Measurements from ENCODE around the gene DNAJC5. TPM values are rescaled to one million over a fixed set of nuclear protein-coding genes. Genes with fewer than 3 reads are reported as not detected.
"Not testable (repeated sequence)": the region's sequence is repeated elsewhere in the genome, so short reads cannot be mapped to it uniquely, and the experiment has no call there.

The DNAJC5 gene
- total and polyA plus RNA-seq, 5 donors, result 32.2 to 51.0 (median 49.5) TPM

- H3K27ac ChIP-seq (ENCODE audit: low read length); H3K4me3 ChIP-seq (ENCODE audit: low read length); DNase-seq; H3K4me1 ChIP-seq (ENCODE audit: control insufficient read depth, insufficient read depth, low read length); ATAC-seq; H3K9me3 ChIP-seq (ENCODE audit: control insufficient read depth, low read length); H3K27me3 ChIP-seq (ENCODE audit: control insufficient read depth, insufficient read depth); intact Hi-C loops (cut with DNase I): not testable (repeated sequence)
- 94% methylated on average over 8 of the region's 8 CpGs for WGBS
Observed at GRCh38 chr20:63916371-63916939, 21.5 kb downstream of the DNAJC5 start.

- H3K27ac ChIP-seq (ENCODE audit: low read length), result no peak overlapping the region
- H3K4me3 ChIP-seq (ENCODE audit: low read length), result no peak overlapping the region
- H3K9me3 ChIP-seq (ENCODE audit: control insufficient read depth, low read length), result no peaks in the 10 kb centered on the region
- whole genome bisulfite sequencing, result 92% methylated on average over 11 of the region's 11 CpGs
- DNase-seq (no peak), ATAC-seq (no peak)
- no peaks in the 10 kb centered on the region for H3K27me3 ChIP-seq (ENCODE audit: control insufficient read depth, insufficient read depth)
- intact Hi-C loops (cut with DNase I), result no loop called here
- no peaks in the 10 kb centered on the region for H3K4me1 ChIP-seq (ENCODE audit: control insufficient read depth, insufficient read depth, low read length)
Observed at GRCh38 chr20:63917811-63918210, 22.9 kb downstream of the DNAJC5 start.

- DNase-seq, result no peak
- no peak overlapping the region for H3K27ac ChIP-seq (ENCODE audit: low read length)
- no peak overlapping the region for H3K4me3 ChIP-seq (ENCODE audit: low read length)
- 89% methylated on average over 19 of the region's 19 CpGs for WGBS
- H3K9me3 ChIP-seq (ENCODE audit: control insufficient read depth, low read length), result no peaks in the 10 kb centered on the region
- ATAC-seq, result no peak
- H3K27me3 ChIP-seq (ENCODE audit: control insufficient read depth, insufficient read depth), result no peaks in the 10 kb centered on the region
- intact Hi-C loops (cut with DNase I), result no loop called here
- no peaks in the 10 kb centered on the region for H3K4me1 ChIP-seq (ENCODE audit: control insufficient read depth, insufficient read depth, low read length)
Observed at GRCh38 chr20:63919130-63919529, 24.2 kb downstream of the DNAJC5 start.

GRCh38 chr20:63920226-63920625 is 25.3 kb downstream of the DNAJC5 start:
- intact Hi-C loops (cut with DNase I), result no loop called here
- ATAC-seq, result peak in 1 of 2 donors; percentile 31
- Histone ChIP-seq H3K4me1 (ENCODE audit: control insufficient read depth, insufficient read depth, low read length) (no peaks in the 10 kb centered on the region), H3K4me3 (ENCODE audit: low read length) (no peak overlapping the region), H3K27me3 (ENCODE audit: control insufficient read depth, insufficient read depth) (no peaks in the 10 kb centered on the region), H3K9me3 (ENCODE audit: control insufficient read depth, low read length) (no peaks in the 10 kb centered on the region), H3K27ac (ENCODE audit: low read length) (no peak overlapping the region)
- 96% methylated on average over 23 of the region's 23 CpGs for WGBS
- no peak for DNase-seq

GRCh38 chr20:63923651-63924050 is 28.7 kb downstream of the DNAJC5 start:
- Histone ChIP-seq H3K27ac (ENCODE audit: low read length) (no peak overlapping the region), H3K4me1 (ENCODE audit: control insufficient read depth, insufficient read depth, low read length) (no peaks in the 10 kb centered on the region), H3K4me3 (ENCODE audit: low read length) (no peak overlapping the region), H3K27me3 (ENCODE audit: control insufficient read depth, insufficient read depth) (no peaks in the 10 kb centered on the region), H3K9me3 (ENCODE audit: control insufficient read depth, low read length) (no peaks in the 10 kb centered on the region)
- intact Hi-C loops (cut with DNase I), result no loop called here
- DNase-seq (no peak), ATAC-seq (no peak)
- 49% methylated on average over 8 of the region's 8 CpGs for WGBS

- DNase-seq (no peak), ATAC-seq (no peak)
- WGBS, result 70% methylated on average over 9 of the region's 9 CpGs
- intact Hi-C loops (cut with DNase I), result no loop called here
- Histone ChIP-seq H3K4me3 (ENCODE audit: low read length) (no peak overlapping the region), H3K27ac (ENCODE audit: low read length) (no peak overlapping the region), H3K4me1 (ENCODE audit: control insufficient read depth, insufficient read depth, low read length) (no peaks in the 10 kb centered on the region), H3K9me3 (ENCODE audit: control insufficient read depth, low read length) (no peaks in the 10 kb centered on the region), H3K27me3 (ENCODE audit: control insufficient read depth, insufficient read depth) (no peaks in the 10 kb centered on the region)
Observed at GRCh38 chr20:63924241-63924640, 29.3 kb downstream of the DNAJC5 start.

- H3K27ac ChIP-seq (ENCODE audit: low read length), result no peak overlapping the region
- no peaks in the 10 kb centered on the region for H3K9me3 ChIP-seq (ENCODE audit: control insufficient read depth, low read length)
- H3K4me3 ChIP-seq (ENCODE audit: low read length), result no peak overlapping the region
- DNase-seq (no peak), ATAC-seq (no peak)
- no peaks in the 10 kb centered on the region for H3K4me1 ChIP-seq (ENCODE audit: control insufficient read depth, insufficient read depth, low read length)
- no peaks in the 10 kb centered on the region for H3K27me3 ChIP-seq (ENCODE audit: control insufficient read depth, insufficient read depth)
- WGBS, result 67% methylated on average over 8 of the region's 8 CpGs
- intact Hi-C loops (cut with DNase I), result no loop called here
Observed at GRCh38 chr20:63926298-63926697, 31.4 kb downstream of the DNAJC5 start.

- DNase-seq, result no peak
Observed at GRCh38 chr20:63929071-63929470, 34.1 kb downstream of the DNAJC5 start.

GRCh38 chr20:63929473-63929883 is 34.6 kb downstream of the DNAJC5 start:
- ATAC-seq; intact Hi-C loops (cut with DNase I); H3K9me3 ChIP-seq (ENCODE audit: control insufficient read depth, low read length); H3K27me3 ChIP-seq (ENCODE audit: control insufficient read depth, insufficient read depth); H3K27ac ChIP-seq (ENCODE audit: low read length); H3K4me1 ChIP-seq (ENCODE audit: control insufficient read depth, insufficient read depth, low read length); H3K4me3 ChIP-seq (ENCODE audit: low read length): not testable (repeated sequence)
- 95% methylated on average over 31 of the region's 31 CpGs for WGBS
- DNase-seq, result peak in 1 of 3 donors; percentile 20

More at GRCh38 chr20:63929071-63929470, 34.1 kb downstream of the DNAJC5 start:
- intact Hi-C loops (cut with DNase I), result no loop called here
- no peak for ATAC-seq
- H3K27me3 ChIP-seq (ENCODE audit: control insufficient read depth, insufficient read depth), result no peaks in the 10 kb centered on the region
- no peak overlapping the region for H3K27ac ChIP-seq (ENCODE audit: low read length)
- H3K4me1 ChIP-seq (ENCODE audit: control insufficient read depth, insufficient read depth, low read length), result no peaks in the 10 kb centered on the region
- no peaks in the 10 kb centered on the region for H3K9me3 ChIP-seq (ENCODE audit: control insufficient read depth, low read length)
- H3K4me3 ChIP-seq (ENCODE audit: low read length), result no peak overlapping the region
- WGBS, result 98% methylated on average over 26 of the region's 26 CpGs

- H3K4me1 ChIP-seq (ENCODE audit: control insufficient read depth, insufficient read depth, low read length), result no peaks in the 10 kb centered on the region
- H3K27ac ChIP-seq (ENCODE audit: low read length), result no peak overlapping the region
- WGBS, result 75% methylated on average over 37 of the region's 37 CpGs
- H3K4me3 ChIP-seq (ENCODE audit: low read length), result no peak overlapping the region
- DNase-seq (peak; percentile 46 to 87 (median 78)), ATAC-seq (peak; percentile 60 to 81)
- no peaks in the 10 kb centered on the region for H3K9me3 ChIP-seq (ENCODE audit: control insufficient read depth, low read length)
- no peaks in the 10 kb centered on the region for H3K27me3 ChIP-seq (ENCODE audit: control insufficient read depth, insufficient read depth)
- intact Hi-C loops (cut with DNase I), result no loop called here
Observed at GRCh38 chr20:63930971-63931553, 36.1 kb downstream of the DNAJC5 start.

GRCh38 chr20:63931735-63932134 is 36.8 kb downstream of the DNAJC5 start:
- Histone ChIP-seq H3K4me3 (ENCODE audit: low read length) (no peak overlapping the region), H3K9me3 (ENCODE audit: control insufficient read depth, low read length) (no peaks in the 10 kb centered on the region), H3K27me3 (ENCODE audit: control insufficient read depth, insufficient read depth) (no peaks in the 10 kb centered on the region), H3K27ac (ENCODE audit: low read length) (no peak overlapping the region), H3K4me1 (ENCODE audit: control insufficient read depth, insufficient read depth, low read length) (no peaks in the 10 kb centered on the region)
- intact Hi-C loops (cut with DNase I), result no loop called here
- DNase-seq, result peak in 2 of 3 donors; percentile 40 to 53
- ATAC-seq, result no peak
- 91% methylated on average over 19 of the region's 19 CpGs for WGBS

Data from right cardiac atrium (tissue), 5 donors.